Measurements from ENCODE around the gene SPATA32.

GRCh38 chr17:45247429-45248131 lies 14.3 kb downstream of the SPATA32 start:
- TF ChIP-seq CTCF (IDR thresholded peaks at IDR 0.05) (no peak), POLR2AphosphoS5 (IDR thresholded peaks at IDR 0.05) (peak; percentile 90)
